Measurements from ENCODE around the gene DBH.
A peak's percentile ranks its signal among the peaks of the same experiment; 100 is the strongest.
"Not testable (repeated sequence)": the region's sequence is repeated elsewhere in the genome, so short reads cannot be mapped to it uniquely, and the experiment has no call there.

DBH gene

GRCh38 chr9:133667759-133668450 lies 31.7 kb downstream of the DBH start:
- no peak for TF ChIP-seq Cebpa-rat (IDR thresholded peaks at IDR 0.05)
- Histone ChIP-seq H3K4me1 (peaks cover 0 to 10% (median 3%) of the 10 kb centered on the region in 10 experiments; a peak in 14 of 20 replicates), H3K9me3 (replicated peaks in 1 of 11) (peaks cover 0 to 3% (median 0%) of the 10 kb centered on the region in 11 experiments; a peak in 1 of 22 replicates), H4K20me1 (peaks cover 0 to 28% (median 0%) of the 10 kb centered on the region in 11 experiments; a peak in 4 of 22 replicates), H3K4me2 (no peak overlapping the region), H3K9ac (no peak overlapping the region), H3K27ac (no peak overlapping the region), H3K4me3 (no peak overlapping the region), H3K27me3 (no peaks in the 10 kb centered on the region), H3K36me3 (peaks cover 0 to 23% (median 0%) of the 10 kb centered on the region in 11 experiments; a peak in 7 of 22 replicates)

GRCh38 chr9:133669182-133669801 lies 33.1 kb downstream of the DBH start:
- H3K9ac ChIP-seq: no peak overlapping the region
- peaks cover 0 to 14% (median 0%) of the 10 kb centered on the region in 11 experiments; a peak in 4 of 22 replicates for H4K20me1 ChIP-seq
- H3K4me1 ChIP-seq: peaks cover 0 to 22% (median 16%) of the 10 kb centered on the region in 10 experiments; a peak in 15 of 20 replicates
- no peak for TF ChIP-seq Cebpa-rat (IDR thresholded peaks at IDR 0.05)
- no peak overlapping the region for H3K4me2 ChIP-seq
- no peak overlapping the region for H3K27ac ChIP-seq
- H3K27me3 ChIP-seq: no peaks in the 10 kb centered on the region
- no peak overlapping the region for H3K4me3 ChIP-seq
- peaks cover 0 to 3% (median 0%) of the 10 kb centered on the region in 11 experiments; a peak in 1 of 22 replicates for H3K9me3 ChIP-seq (replicated peaks in 1 of 11)
- H3K36me3 ChIP-seq: peaks cover 0 to 23% (median 0%) of the 10 kb centered on the region in 11 experiments; a peak in 7 of 22 replicates

- Histone ChIP-seq H3K27me3 (no peaks in the 10 kb centered on the region), H3K27ac (no peak overlapping the region), H3K9ac (no peak overlapping the region), H3K9me3 (replicated peaks in 1 of 11) (peaks cover 0 to 3% (median 0%) of the 10 kb centered on the region in 11 experiments; a peak in 1 of 22 replicates), H3K4me3 (no peak overlapping the region), H3K36me3 (peaks cover 0 to 23% (median 0%) of the 10 kb centered on the region in 11 experiments; a peak in 7 of 22 replicates), H3K4me1 (peaks cover 0 to 22% (median 16%) of the 10 kb centered on the region in 10 experiments; a peak in 15 of 20 replicates), H4K20me1 (peaks cover 0 to 2% (median 0%) of the 10 kb centered on the region in 11 experiments; a peak in 2 of 22 replicates), H3K4me2 (no peak overlapping the region)
- TF ChIP-seq Cebpa-rat (IDR thresholded peaks at IDR 0.05): no peak
Measured at GRCh38 chr9:133670466-133670865, 34.3 kb downstream of the DBH start.

- no peaks in the 10 kb centered on the region for H3K27me3 ChIP-seq
Measured at GRCh38 chr9:133671371-133671770, 35.2 kb downstream of the DBH start.

GRCh38 chr9:133672503-133673257 lies 36.5 kb downstream of the DBH start:
- Histone ChIP-seq H4K20me1 (no peaks in the 10 kb centered on the region; a peak in 2 of 22 replicates), H3K9ac (peak overlapping the region in 1 of 11 experiments; percentile 35; a peak in 2 of 22 replicates), H3K4me1 (peaks cover 0 to 21% (median 15%) of the 10 kb centered on the region in 10 experiments; a peak in 14 of 20 replicates), H3K4me2 (peak overlapping the region in 8 of 11 experiments; percentile 30 to 64 (median 54); a peak in 15 of 22 replicates), H3K36me3 (peaks cover 0 to 23% (median 0%) of the 10 kb centered on the region in 11 experiments; a peak in 7 of 22 replicates), H3K27ac (no peak overlapping the region), H3K4me3 (no peak overlapping the region), H3K27me3 (no peaks in the 10 kb centered on the region), H3K9me3 (replicated peaks in 1 of 11) (peaks cover 0 to 3% (median 0%) of the 10 kb centered on the region in 11 experiments; a peak in 1 of 22 replicates)
- no peak for TF ChIP-seq Cebpa-rat (IDR thresholded peaks at IDR 0.05)

More at GRCh38 chr9:133671371-133671770, 35.2 kb downstream of the DBH start:
- H3K9me3 ChIP-seq (replicated peaks in 1 of 11): peaks cover 0 to 3% (median 0%) of the 10 kb centered on the region in 11 experiments; a peak in 1 of 22 replicates
- no peaks in the 10 kb centered on the region; a peak in 2 of 22 replicates for H4K20me1 ChIP-seq
- H3K9ac ChIP-seq: no peak overlapping the region
- no peak overlapping the region for H3K4me3 ChIP-seq
- H3K4me1 ChIP-seq: peaks cover 0 to 22% (median 16%) of the 10 kb centered on the region in 10 experiments; a peak in 15 of 20 replicates
- H3K36me3 ChIP-seq: peaks cover 0 to 23% (median 0%) of the 10 kb centered on the region in 11 experiments; a peak in 7 of 22 replicates
- no peak overlapping the region for H3K4me2 ChIP-seq
- TF ChIP-seq Cebpa-rat (IDR thresholded peaks at IDR 0.05): no peak
- H3K27ac ChIP-seq: no peak overlapping the region

- no peak overlapping the region for H3K27ac ChIP-seq
- no peak overlapping the region for H3K4me3 ChIP-seq
- H3K27me3 ChIP-seq: no peaks in the 10 kb centered on the region
- peaks cover 0 to 21% (median 15%) of the 10 kb centered on the region in 10 experiments; a peak in 14 of 20 replicates for H3K4me1 ChIP-seq
- peak overlapping the region in 3 of 11 experiments; percentile 29 to 39 (median 35); a peak in 2 of 22 replicates for H3K9ac ChIP-seq
- H3K4me2 ChIP-seq: peak overlapping the region in 8 of 11 experiments; percentile 30 to 64 (median 54); a peak in 15 of 22 replicates
- H3K9me3 ChIP-seq (replicated peaks in 1 of 11): peaks cover 0 to 3% (median 0%) of the 10 kb centered on the region in 11 experiments; a peak in 1 of 22 replicates
- H3K36me3 ChIP-seq: peaks cover 0 to 23% (median 0%) of the 10 kb centered on the region in 11 experiments; a peak in 7 of 22 replicates
- TF ChIP-seq Cebpa-rat (IDR thresholded peaks at IDR 0.05): no peak
- no peaks in the 10 kb centered on the region; a peak in 1 of 22 replicates for H4K20me1 ChIP-seq
Measured at GRCh38 chr9:133673258-133673655, 37.1 kb downstream of the DBH start.

- Histone ChIP-seq H3K9ac (no peak overlapping the region), H3K4me1 (peaks cover 4 to 26% (median 15%) of the 10 kb centered on the region in 10 experiments; a peak in 19 of 20 replicates), H3K36me3 (peaks cover 0 to 23% (median 0%) of the 10 kb centered on the region in 11 experiments; a peak in 7 of 22 replicates), H3K4me2 (peak overlapping the region in 7 of 11 experiments; percentile 30 to 64 (median 56); a peak in 8 of 22 replicates), H3K27me3 (no peaks in the 10 kb centered on the region), H3K4me3 (no peak overlapping the region), H3K9me3 (replicated peaks in 1 of 11) (peaks cover 0 to 3% (median 0%) of the 10 kb centered on the region in 11 experiments; a peak in 1 of 22 replicates), H4K20me1 (no peaks in the 10 kb centered on the region; a peak in 1 of 22 replicates), H3K27ac (no peak overlapping the region)
- no peak for TF ChIP-seq Cebpa-rat (IDR thresholded peaks at IDR 0.05)
Measured at GRCh38 chr9:133674091-133674490, 37.9 kb downstream of the DBH start.

- Histone ChIP-seq H3K36me3 (peaks cover 0 to 15% (median 0%) of the 10 kb centered on the region in 11 experiments; a peak in 5 of 22 replicates), H3K4me1 (peaks cover 11 to 26% (median 16%) of the 10 kb centered on the region in 10 experiments; a peak in 19 of 20 replicates)
- not testable (repeated sequence) for H3K9me3 ChIP-seq (replicated peaks in 1 of 11); H3K9ac ChIP-seq; H3K4me2 ChIP-seq; H4K20me1 ChIP-seq; H3K27me3 ChIP-seq; H3K27ac ChIP-seq; H3K4me3 ChIP-seq
Measured at GRCh38 chr9:133675796-133676195, 39.6 kb downstream of the DBH start.
